Stimulated activated naive CD8-positive, alpha-beta T cell treated with anti-CD3 and anti-CD28 coated beads, Interleukin-15, amount 100 ng/mL, for 72 hours (primary cell): ENCODE measurements around the gene CFAP251.

ENCODE experiments used
- ATAC-seq: fragments of 150-1000 bp; cut with Tn5 transposase; 2 replicates; pipeline ENCODE4 v1.10.0; 2021; ENCODE audit warnings: mild to moderate bottlenecking, moderate library complexity
- DNase-seq, 2 donors: peaks; one replicate each; pipeline ENCODE4 v3.0.0; 2021 to 2022
- H3K27ac Mint-ChIP-seq, 2 donors: one replicate each; pipeline ENCODE4 v1.8.0; 2022; ENCODE audit warnings: mild to moderate bottlenecking in 2 of 2, mixed read lengths in 2 of 2, moderate library complexity in 2 of 2
- H3K27me3 Mint-ChIP-seq: one replicate; pipeline ENCODE4 v1.8.0; 2022; ENCODE audit warnings: mixed read lengths
- H3K4me1 Mint-ChIP-seq: one replicate; pipeline ENCODE4 v1.8.0; 2022; ENCODE audit warnings: mild to moderate bottlenecking, mixed read lengths
- H3K4me3 Mint-ChIP-seq, 2 donors: one replicate each; pipeline ENCODE4 v1.8.0; 2022; ENCODE audit warnings: mild to moderate bottlenecking in 2 of 2, mixed read lengths in 2 of 2, moderate library complexity in 1 of 2
- H3K9me3 Mint-ChIP-seq, 2 donors: one replicate each; pipeline ENCODE4 v1.8.0; 2022; ENCODE audit warnings: mixed read lengths in 2 of 2

Gene CFAP251

GRCh38 chr12:121990692-121991603 lies 72.6 kb downstream of the CFAP251 start:
- Mint-ChIP-seq H3K4me1 (peaks cover 24% of the 10 kb centered on the region), H3K27ac (no peak overlapping the region), H3K9me3 (no peaks in the 10 kb centered on the region), H3K4me3 (peak overlapping the region in 1 of 2 donors; percentile 77), H3K27me3 (no peaks in the 10 kb centered on the region)
- ATAC-seq (peak; percentile 76), DNase-seq (peak; percentile 15 to 67)

- H3K4me3 Mint-ChIP-seq = peak overlapping the region; percentile 68 to 77
Measured at GRCh38 chr12:121992059-121992879, 73.9 kb downstream of the CFAP251 start.

GRCh38 chr12:121996050-121996944 lies 77.9 kb downstream of the CFAP251 start:
- ATAC-seq (no peak), DNase-seq (no peak)
- no peak overlapping the region for H3K27ac Mint-ChIP-seq
- peaks cover 0 to 6% of the 10 kb centered on the region in 2 donors for H3K9me3 Mint-ChIP-seq
- H3K4me3 Mint-ChIP-seq = no peak overlapping the region
- H3K4me1 Mint-ChIP-seq = peaks cover 15% of the 10 kb centered on the region
- no peaks in the 10 kb centered on the region for H3K27me3 Mint-ChIP-seq

More at GRCh38 chr12:121992059-121992879, 73.9 kb downstream of the CFAP251 start:
- peak overlapping the region; percentile 59 to 73 for H3K27ac Mint-ChIP-seq
- H3K27me3 Mint-ChIP-seq = no peaks in the 10 kb centered on the region
- H3K9me3 Mint-ChIP-seq = no peaks in the 10 kb centered on the region
- DNase-seq (peak; percentile 59 to 79), ATAC-seq (peak; percentile 99)
- H3K4me1 Mint-ChIP-seq = peaks cover 24% of the 10 kb centered on the region

GRCh38 chr12:121996945-121997612 lies 78.7 kb downstream of the CFAP251 start:
- H3K4me1 Mint-ChIP-seq = peaks cover 7% of the 10 kb centered on the region
- H3K4me3 Mint-ChIP-seq = no peak overlapping the region
- H3K27ac Mint-ChIP-seq = no peak overlapping the region
- no peaks in the 10 kb centered on the region for H3K27me3 Mint-ChIP-seq
- H3K9me3 Mint-ChIP-seq = peaks cover 0 to 6% of the 10 kb centered on the region in 2 donors
- ATAC-seq (no peak), DNase-seq (no peak)

- ATAC-seq = no peak
- H3K27ac Mint-ChIP-seq = no peak overlapping the region
- H3K4me3 Mint-ChIP-seq = no peak overlapping the region
- peaks cover 0 to 6% of the 10 kb centered on the region in 2 donors for H3K9me3 Mint-ChIP-seq
- no peak for DNase-seq
- H3K27me3 Mint-ChIP-seq = peaks cover 30% of the 10 kb centered on the region
- H3K4me1 Mint-ChIP-seq = peaks cover 29% of the 10 kb centered on the region
Measured at GRCh38 chr12:122001466-122002209, 83.2 kb downstream of the CFAP251 start.

- H3K9me3 Mint-ChIP-seq = peaks cover 0 to 6% of the 10 kb centered on the region in 2 donors
- H3K4me1 Mint-ChIP-seq = peaks cover 40% of the 10 kb centered on the region
- peaks cover 34% of the 10 kb centered on the region for H3K27me3 Mint-ChIP-seq
- H3K4me3 Mint-ChIP-seq = peak overlapping the region in 1 of 2 donors; percentile 14
- no peak for DNase-seq
- H3K27ac Mint-ChIP-seq = peak overlapping the region in 1 of 2 donors; percentile 31
- peak; percentile 86 for ATAC-seq
Measured at GRCh38 chr12:122003651-122004611, 85.5 kb downstream of the CFAP251 start.

GRCh38 chr12:122004633-122005071 lies 86.3 kb downstream of the CFAP251 start:
- ATAC-seq = peak; percentile 20
- H3K9me3 Mint-ChIP-seq = peaks cover 0 to 1% of the 10 kb centered on the region in 2 donors
- H3K4me3 Mint-ChIP-seq = no peak overlapping the region
- no peak overlapping the region for H3K27ac Mint-ChIP-seq
- no peak for DNase-seq
- H3K27me3 Mint-ChIP-seq = peaks cover 34% of the 10 kb centered on the region
- H3K4me1 Mint-ChIP-seq = peaks cover 40% of the 10 kb centered on the region

GRCh38 chr12:122005252-122005776 lies 86.9 kb downstream of the CFAP251 start:
- DNase-seq = no peak
- Mint-ChIP-seq H3K27me3 (peaks cover 34% of the 10 kb centered on the region), H3K9me3 (no peaks in the 10 kb centered on the region), H3K4me3 (no peak overlapping the region), H3K27ac (no peak overlapping the region), H3K4me1 (peaks cover 40% of the 10 kb centered on the region)
- no peak for ATAC-seq

GRCh38 chr12:122006186-122006926 lies 88.0 kb downstream of the CFAP251 start:
- Mint-ChIP-seq H3K4me3 (peak overlapping the region; percentile 54 to 55), H3K4me1 (peaks cover 40% of the 10 kb centered on the region), H3K27me3 (peaks cover 34% of the 10 kb centered on the region), H3K27ac (peak overlapping the region; percentile 57 to 81), H3K9me3 (no peaks in the 10 kb centered on the region)
- ATAC-seq = peak; percentile 38
- DNase-seq = no peak

- Mint-ChIP-seq H3K9me3 (no peaks in the 10 kb centered on the region), H3K4me3 (no peak overlapping the region), H3K4me1 (peaks cover 39% of the 10 kb centered on the region), H3K27me3 (peaks cover 20% of the 10 kb centered on the region), H3K27ac (no peak overlapping the region)
- DNase-seq (no peak), ATAC-seq (no peak)
Measured at GRCh38 chr12:122009741-122010140, 91.3 kb downstream of the CFAP251 start.

- no peak overlapping the region for H3K4me3 Mint-ChIP-seq
- peaks cover 17% of the 10 kb centered on the region for H3K4me1 Mint-ChIP-seq
- ATAC-seq (no peak), DNase-seq (no peak)
- H3K27ac Mint-ChIP-seq = no peak overlapping the region
- H3K27me3 Mint-ChIP-seq = no peaks in the 10 kb centered on the region
- H3K9me3 Mint-ChIP-seq = no peaks in the 10 kb centered on the region
Measured at GRCh38 chr12:122012184-122012583, 93.8 kb downstream of the CFAP251 start.

GRCh38 chr12:122013136-122013535 lies 94.7 kb downstream of the CFAP251 start:
- Mint-ChIP-seq H3K9me3 (no peaks in the 10 kb centered on the region), H3K27ac (peak overlapping the region in 1 of 2 donors; percentile 50), H3K4me1 (peaks cover 12% of the 10 kb centered on the region), H3K27me3 (no peaks in the 10 kb centered on the region), H3K4me3 (no peak overlapping the region)
- DNase-seq (no peak), ATAC-seq (peak; percentile 91)
